ENCODE measurements around the gene H2AZ2.
A peak's percentile ranks its signal among the peaks of the same experiment; 100 is the strongest.
"Not testable (repeated sequence)": the region's sequence is repeated elsewhere in the genome, so short reads cannot be mapped to it uniquely, and the experiment has no call there.

H2AZ2 gene

DNA sequence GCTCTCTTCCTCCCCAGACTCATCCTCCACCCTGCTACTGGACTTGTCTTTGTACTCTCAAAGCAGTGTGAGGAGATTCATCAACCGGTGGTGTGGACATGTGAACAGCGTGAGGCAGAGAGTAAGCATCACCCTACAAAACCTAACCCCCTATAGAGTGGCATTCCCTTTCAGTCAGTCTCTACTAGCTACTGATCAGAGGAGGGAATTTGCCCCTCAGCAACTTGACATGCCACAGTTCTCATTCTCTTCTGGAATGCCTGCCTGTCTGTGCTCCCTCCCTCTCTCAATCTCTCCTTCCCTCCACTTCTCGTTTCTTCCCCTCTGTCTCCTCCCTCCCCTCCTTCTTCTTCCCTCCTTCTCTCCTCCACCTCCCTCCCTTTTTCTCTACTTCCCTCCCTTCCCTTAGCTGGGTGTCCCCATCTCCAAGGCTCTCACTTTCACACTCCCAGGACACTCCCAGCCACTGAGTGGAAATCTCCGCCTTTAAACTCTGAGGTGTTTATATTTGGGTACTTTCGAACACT, 24.6 kb downstream of the H2AZ2 start:
- DNase-seq, result no peak

DNA sequence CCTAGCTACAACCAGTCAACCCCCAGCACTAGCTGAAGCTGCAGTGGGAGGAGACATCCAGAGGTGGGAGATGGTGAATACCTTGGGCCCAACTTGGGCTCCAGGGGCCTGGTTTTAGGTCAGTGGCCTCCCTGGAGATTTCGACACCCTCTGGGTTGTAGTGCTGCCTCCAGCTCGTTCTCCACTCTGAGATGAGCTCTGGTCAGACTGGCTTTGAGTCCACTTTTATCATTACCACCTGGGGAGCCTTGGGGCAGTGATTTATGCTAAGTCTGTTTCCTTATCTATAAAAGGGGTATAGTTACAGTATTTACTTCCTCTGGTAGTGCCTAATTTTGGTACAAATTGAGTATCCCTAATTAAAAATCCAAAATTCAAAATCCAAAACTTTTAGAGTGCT, 28.6 kb downstream of the H2AZ2 start:
- no peak for DNase-seq

DNA sequence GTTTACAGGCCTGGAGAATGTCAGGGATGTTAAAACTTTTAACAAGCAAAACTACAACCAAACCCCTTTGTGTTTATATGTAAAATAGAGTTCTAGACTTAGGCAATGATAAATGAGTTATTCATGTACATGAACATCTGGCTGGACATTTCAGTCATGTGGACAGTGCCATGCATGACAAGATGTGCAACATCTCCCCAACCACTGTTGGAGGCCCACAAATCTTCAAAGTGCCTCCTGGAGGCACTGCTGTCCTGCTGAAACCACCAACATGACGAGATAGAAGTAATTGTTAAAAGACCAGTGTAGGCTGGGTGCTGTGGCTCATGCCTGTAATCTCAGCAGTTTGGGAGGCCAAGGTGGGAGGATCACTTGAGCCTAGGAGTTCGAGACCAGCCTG, 33.0 kb downstream of the H2AZ2 start:
- DNase-seq, result no peak

DNA sequence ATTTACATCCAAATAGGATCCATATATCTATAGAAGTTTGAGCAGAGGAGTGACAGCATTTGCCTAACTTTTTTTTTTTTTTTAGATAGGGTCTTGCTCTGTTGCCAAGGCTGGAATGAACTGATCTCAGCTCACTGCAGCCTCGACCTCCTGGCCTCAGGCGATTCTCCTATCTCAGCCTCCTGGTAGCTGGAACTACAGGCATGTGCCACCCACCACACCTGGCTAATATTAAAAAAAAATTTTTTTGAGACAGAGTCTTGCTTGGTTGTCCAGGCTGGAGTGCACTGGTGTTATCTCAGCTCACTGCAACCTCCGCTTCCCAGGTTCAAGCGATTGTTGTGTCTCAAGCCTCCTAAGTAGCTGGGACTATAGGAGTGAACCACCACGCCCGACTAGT, 36.3 kb downstream of the H2AZ2 start:
- DNase-seq, result no peak

DNA sequence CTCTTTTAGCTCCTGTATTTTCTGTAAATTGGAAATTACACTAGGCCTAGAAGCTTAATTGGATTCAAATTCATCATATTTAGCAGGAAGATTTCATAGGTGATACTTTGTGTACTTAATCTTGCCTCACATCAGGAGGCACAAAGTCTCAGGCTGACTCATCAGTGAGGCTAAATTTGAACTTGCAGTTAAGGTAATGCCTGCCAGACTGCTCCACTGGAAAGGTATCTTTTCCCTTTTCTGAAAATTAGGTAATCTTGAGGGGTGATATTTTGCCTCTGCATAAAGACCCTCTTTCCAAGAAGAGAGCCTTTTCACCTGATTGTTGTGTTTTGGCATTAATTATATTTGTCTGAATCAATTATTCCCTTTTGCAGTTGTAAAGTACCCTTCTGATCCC, 36.8 kb downstream of the H2AZ2 start:
- no peak for DNase-seq

DNA sequence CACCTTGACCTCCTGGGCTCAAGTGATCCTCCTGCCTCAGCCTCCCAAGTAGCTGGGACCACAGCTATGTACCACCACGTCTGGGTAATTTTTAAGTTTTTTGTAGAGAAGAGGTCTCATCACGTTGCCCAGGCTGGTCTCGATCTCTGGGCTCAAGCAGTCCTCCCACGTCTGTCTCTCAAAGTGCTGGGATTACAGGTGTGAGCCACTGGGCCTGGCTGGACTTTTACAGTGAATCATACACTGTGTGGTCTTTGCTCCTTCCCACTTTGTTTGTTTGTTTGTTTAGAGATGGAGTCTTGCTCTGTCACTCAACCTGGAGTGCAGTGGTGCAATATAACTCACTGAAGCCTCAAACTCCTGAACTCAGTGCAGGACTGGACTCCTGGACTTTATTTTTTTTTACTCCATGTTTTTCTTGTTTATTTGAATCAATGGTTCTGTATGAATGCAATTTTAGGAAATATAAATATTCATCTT, 38.9 kb downstream of the H2AZ2 start:
- DNase-seq, result no peak

DNA sequence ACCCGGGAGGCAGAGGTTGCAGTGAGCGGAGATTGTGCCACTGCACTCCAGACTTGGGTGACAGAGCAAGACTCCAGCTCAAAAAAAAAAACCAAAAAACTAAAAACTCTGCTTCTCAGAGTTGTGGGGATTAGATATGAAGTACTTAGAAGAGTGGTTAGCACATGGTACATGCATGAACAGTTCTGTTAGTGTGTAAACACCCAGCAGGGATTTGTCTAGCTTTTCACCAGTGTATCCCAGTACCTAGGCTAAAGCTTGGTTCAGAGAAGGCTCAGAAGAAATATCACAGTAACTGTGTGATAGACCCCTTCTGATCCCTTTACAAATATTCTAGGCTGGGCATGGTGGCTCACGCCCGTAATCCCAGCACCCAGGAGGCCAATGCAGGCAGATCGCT, 41.9 kb downstream of the H2AZ2 start:
- no peak for DNase-seq

DNA sequence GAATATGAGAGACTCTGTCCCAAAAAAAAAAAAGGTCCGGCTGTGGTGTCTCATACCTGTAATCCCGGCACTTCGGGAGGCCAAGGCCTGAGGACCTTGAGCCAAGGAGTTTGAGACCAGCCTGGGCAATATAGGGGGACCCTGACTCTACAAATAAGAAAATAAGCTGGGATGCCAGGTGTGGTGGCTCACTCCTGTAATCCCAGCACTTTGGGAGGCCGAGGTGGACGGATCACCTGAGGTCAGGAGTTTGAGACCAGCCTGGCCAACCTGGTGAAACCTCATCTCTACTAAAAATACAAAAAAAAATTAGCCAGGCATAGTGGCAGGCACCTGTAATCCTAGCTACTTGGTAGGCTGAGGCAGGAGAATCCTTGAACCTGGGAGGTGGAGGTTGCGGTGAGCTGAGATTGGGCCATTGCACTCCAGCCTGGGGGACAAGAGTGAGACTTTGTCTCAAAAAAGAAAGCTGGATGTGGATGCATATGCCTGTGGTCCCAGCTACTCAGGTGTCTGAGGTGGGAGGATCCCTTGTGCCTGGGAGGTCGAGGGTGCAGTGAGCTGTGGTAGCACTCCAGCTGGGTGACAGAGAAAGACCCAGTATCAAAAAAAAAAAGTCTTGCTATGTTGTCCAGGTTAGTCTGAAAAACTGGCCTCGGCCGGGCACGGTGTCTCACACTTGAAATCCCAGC, 43.9 kb downstream of the H2AZ2 start:
- not testable (repeated sequence) for DNase-seq

DNA sequence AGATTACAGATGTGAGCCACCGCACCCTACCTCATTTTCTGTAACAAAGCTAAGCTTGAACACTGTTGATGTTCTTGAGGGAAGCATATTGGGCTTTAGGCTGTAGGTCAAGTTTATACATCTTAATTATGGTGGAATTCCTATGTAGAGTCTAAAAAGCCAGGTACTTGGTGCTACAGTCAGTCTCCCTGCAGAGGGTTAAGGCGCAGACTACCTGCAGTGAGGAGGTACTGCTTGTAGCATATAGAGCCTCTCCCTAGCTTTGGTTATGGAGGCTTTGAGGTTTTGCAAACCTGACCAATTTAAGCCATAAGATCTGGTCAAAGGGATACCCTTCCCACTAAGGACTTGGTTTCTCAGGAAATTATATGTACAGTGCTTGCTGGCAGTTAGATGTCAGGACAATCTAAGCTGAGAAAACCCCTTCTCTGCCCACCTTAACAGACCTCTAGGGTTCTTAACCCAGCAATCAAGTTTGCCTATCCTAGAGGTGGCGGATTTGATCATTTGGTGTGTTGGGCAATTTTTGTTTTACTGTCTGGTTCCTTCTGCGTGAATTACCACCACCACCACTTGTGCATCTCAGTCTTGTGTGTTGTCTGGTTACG, 45.4 kb downstream of the H2AZ2 start:
- DNase-seq, result no peak

DNA sequence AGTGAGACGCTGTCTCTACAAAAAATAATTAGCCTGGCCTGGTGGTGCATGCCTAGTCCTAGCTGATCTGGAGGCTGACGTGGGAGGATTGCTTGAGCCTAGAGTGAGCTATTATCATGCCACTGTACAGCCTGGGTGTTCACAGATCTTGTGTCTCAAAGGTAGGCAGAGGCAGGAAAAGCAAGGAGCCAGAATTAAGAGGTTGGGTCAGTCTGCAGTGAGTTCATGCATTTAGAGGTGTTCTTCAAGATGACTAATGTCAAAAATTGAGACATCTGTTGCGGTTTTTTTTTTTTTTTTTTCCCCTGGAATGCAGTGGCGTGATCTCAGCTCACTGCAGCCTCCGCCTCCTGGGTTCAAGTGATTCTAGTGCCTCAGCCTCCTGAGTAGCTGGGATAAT, 46.0 kb downstream of the H2AZ2 start:
- no peak for DNase-seq

DNA sequence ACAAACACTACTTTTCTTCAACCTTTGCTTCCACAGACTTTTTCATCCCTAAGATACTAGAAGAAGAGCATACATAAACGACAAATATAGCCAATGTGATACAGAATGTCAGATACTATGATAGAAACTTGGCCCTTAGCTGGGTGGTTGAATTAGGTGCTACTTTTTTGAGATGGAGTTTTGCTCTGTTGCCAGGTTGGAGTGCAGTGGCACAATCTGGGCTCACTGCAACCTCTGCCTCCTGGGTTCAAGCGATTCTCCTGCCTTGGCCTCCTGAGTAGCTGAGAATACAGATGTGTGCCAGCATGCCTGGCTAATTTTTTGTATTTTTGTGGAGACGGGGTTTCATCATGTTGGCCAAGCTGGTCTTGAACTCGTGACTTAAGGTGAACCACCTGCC, 47.9 kb downstream of the H2AZ2 start:
- no peak for DNase-seq

DNA sequence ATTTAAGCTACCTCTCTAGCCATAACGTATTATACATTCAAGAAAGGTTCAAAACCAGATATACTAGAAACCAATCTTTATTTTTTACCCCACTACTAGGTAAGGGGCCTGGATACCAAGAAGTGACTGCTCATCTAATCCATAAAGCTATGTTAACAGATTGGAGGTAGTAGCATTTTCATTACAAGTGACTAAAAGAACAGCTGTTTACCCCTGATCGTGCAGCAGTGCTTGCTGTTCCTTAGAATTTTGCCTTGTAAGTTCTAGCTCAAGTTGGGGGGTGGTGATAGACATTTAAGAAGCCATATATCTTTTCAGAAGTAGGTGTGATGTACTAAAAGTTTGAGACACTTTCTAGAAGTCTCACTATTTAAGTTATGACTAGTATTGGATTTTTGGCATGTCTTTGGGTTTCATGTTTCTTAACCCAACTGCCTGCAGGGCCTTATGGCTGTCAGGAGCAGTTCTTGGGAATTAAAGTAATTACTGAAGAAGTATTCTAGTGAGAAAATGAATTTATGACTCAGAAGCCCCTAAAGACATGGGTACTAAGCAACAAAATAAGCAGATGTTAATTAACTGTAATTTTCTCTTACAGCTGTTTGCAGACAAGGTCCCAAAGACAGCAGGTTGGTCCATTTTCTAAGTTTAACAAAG, 49.1 kb downstream of the H2AZ2 start:
- DNase-seq, result no peak

DNA sequence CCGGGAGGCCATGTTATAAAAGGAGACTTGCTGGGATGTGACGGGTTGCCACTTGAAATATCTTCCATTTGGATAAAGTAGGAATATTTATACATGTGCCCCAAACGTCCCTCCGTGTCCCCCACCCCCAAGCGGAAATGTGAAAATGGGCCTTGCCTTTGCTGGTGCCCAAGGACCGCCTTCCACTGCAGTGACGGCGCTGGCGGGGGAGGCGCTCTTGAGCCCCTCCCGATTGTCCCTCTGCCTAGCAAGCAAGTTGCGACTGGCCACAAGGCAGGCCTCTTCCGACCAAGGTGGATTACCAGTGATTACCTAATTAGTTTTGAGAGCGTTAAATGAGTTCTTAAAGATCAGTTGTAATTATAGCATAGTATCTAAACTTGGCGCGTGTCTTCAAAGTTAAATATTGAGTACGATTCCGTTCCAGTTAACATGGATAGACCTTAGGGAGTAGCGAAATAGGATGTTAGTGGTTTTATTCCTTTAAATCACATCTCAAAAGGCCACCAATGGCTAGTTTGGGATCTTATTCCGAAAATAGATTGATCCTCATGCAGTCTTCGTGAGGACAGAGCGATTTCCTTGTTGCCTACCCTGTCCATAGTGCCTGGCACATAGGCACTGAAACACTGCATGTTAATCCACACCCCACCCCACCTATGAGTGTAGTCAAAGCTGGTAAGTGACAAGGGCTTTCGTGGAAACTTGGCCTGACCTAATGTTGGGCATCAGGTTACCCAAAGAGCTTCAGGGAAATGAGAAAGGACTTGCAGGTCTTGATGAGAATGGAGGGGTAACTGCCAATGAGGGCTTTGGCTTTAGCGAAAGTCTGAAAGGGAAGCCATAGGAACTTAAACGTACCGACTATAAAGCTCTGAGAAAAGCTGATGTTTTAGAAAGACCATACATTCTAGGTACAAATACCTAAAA, 50.3 kb downstream of the H2AZ2 start:
- peak in 49 of 51 donors; percentile 25 to 90 (median 79) for DNase-seq

DNA sequence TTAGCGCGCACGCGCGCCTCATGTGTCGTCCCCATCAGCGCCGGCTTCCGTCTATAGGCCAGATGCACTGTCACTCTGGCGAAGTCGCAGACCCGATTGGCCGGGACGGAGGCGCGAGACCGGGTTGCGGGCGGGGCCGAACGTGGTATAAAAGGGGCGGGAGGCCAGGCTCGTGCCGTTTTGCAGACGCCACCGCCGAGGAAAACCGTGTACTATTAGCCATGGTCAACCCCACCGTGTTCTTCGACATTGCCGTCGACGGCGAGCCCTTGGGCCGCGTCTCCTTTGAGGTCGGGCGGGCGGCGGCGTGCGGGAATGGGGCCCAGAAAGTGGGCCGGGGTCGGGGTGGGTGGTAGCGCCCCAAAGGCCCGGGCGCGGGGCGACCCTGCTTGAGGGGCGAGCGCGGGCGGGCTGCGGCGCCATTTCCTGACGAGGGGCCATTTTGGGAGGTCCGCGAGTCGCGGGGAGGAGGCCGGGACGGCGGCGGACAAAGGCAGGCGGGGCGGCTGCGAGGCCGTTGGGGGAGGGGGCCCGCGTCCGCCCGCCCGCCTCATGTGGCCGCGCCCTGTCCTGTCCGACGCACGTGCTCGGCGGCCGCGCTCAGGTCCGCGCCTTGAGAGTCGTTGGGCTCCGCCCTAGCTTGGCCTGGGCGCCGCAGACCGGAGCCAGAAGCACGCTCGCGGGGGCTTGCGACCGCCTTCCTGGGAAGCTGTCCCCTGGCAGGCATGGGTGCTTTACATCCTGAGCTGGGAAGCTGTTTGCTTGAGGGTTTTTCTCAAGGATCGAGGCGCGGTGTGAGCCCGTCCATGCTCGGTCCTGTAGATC, 51.2 kb downstream of the H2AZ2 start, which contains the start of gene PPIA:
Gene PPIA, plus strand, starts transcription at position 178 of the 825 bp plus-strand sequence. Its CDS starts 44 bp downstream, at position 222.
- DNase-seq, result peak; percentile 57 to 98 (median 96)

DNA sequence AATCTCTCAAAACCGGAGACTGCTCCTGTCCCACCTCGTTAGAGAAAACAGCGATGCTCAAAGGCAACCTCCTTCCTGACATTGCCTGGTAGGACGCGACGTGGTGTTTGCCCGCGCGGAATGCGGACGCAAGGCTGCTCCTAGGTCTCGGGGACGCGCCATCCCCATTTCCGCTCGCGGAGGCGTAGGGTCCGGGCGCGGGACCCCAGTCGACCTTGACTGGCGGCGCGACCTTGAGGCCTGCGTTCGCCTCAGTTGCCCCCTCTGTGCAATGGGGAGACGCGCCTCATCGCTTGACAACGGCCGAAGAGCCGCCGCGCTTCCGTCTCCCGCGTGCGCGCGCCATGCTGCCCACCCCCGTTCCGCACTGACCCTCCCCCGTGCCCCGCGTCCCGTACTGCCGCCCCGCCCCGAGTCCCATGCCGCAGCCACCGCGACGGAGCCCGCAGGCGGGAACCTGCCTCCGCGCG, 51.8 kb downstream of the H2AZ2 start:
- peak in 8 of 51 donors; percentile 39 to 80 (median 60) for DNase-seq

DNA sequence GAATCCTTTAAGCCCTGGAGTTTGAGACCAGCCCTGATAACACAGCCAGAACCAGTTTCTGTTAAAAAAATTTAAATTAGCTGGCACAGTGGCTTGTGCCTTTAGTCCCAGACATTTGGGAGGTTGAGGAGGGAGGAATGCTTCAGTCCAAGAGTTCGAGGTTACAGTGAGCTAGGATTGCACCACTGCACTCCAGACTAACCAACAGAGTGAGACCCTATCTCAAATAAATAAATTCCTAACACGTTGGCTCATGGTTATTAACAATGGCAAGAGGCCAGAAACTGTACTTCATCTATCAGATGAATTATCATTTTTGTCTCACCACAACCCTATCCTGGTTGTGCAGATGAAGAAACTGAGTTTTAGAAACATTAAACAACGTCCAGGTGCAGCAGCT, 53.6 kb downstream of the H2AZ2 start:
- no peak for DNase-seq

DNA sequence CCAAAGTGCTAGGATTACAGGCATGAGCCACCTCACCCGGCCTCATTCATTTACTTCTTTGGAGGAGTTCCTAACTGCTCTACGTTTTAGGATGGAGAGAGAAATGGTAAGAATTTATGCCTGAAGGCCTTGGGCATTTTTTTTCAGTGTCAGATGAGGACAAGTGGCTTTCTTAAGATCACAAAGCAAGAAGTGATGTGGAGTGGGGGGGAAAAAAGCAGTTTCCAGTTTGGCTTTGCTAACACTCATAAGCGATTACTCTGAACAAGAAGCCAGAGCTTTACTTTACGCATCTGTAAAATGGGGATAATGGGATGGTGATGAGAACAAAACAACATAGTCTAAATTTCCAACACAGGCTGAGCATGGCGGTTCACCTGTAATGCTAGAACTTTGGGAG, 54.0 kb downstream of the H2AZ2 start:
- DNase-seq, result no peak

DNA sequence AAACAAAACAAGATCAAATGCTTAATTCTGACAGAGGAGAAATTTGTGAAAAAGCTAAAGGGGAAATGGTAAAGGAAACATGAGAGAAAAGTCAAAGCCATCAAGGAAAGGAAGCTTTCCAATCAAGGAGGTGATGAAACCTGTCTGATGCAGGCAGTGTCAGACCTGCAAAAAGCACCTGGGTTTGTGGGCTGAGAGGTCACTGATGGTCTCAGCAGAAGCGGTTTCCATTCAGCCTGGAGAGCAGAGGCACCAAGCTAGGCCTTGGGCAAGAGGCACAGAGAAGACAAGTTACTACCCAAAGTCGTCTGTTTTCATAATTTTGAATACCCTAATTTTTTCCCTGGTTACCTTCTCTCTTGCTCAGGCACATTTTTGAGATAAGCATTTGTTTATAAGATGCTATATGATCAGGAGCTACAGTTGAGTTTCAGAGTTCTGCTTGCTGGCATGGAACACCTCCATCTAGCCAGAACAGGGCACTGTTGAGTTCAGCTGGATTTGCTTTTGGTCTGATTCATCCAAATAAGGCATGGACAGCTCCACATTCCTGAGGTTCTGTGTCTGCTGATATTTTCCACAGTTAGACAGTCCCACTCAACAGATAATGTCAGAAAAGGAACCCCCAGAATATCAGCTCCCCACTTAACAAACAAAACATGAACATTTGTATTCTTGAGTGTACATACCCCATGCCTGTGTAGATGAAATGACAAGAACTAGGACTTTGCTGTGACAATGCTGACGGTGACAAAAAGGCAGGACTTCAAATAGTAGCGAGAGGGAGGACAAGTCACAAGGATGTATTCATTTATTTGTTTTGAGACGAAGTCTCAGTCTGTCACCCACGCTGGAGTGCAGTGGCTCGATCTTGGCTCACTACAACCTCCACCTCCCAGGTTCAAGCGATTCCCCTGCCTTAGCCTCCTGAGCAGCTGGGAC, 56.3 kb downstream of the H2AZ2 start:
- DNase-seq, result no peak

DNA sequence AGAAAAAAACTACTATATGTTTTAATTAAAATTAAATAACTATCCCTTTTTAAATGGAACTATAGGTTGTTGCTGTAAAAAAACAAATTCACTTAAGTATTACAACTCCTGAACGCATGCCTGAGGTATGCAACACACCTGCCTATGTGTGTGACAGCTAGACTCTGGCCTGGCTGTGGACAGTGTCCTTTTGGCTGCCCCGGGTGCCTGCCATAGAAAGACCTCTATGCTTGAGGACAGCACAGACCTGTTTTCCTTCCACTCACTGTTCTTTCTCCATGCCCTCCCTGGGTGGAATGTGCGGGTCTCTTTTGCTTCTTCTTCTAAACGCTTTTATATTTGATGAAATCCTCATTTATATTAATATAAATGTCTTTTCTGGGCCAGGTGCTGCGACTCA, 57.9 kb downstream of the H2AZ2 start:
- DNase-seq, result no peak

All from hypothalamus (tissue), 51 donors.